ENCODE results near the gene KCNK16.

- TF ChIP-seq CTCF (IDR thresholded peaks at IDR 0.05 in 8 of 11, conservative IDR thresholded peaks at IDR 0.05 in 3 of 11), result no peak
- TF ChIP-seq POLR2A (IDR thresholded peaks at IDR 0.05), result no peak
- no peak for TF ChIP-seq POLR2AphosphoS5 (IDR thresholded peaks at IDR 0.05)
Observed at GRCh38 chr6:39295611-39296011, 26.9 kb downstream of the KCNK16 start.
